HG03565 (cell line): ENCODE results near the gene TNFRSF19.
A peak's percentile ranks its signal among the peaks of the same experiment; 100 is the strongest.

ENCODE experiments used
- ATAC-seq: cut with Tn5 transposase; IDR thresholded peaks from one replicate; pipeline ENCODE4 v1.9.1; 2021; ENCODE audit warnings: mild to moderate bottlenecking, moderate library complexity; ENCODE audit not compliant: unreplicated experiment

The TNFRSF19 gene

DNA sequence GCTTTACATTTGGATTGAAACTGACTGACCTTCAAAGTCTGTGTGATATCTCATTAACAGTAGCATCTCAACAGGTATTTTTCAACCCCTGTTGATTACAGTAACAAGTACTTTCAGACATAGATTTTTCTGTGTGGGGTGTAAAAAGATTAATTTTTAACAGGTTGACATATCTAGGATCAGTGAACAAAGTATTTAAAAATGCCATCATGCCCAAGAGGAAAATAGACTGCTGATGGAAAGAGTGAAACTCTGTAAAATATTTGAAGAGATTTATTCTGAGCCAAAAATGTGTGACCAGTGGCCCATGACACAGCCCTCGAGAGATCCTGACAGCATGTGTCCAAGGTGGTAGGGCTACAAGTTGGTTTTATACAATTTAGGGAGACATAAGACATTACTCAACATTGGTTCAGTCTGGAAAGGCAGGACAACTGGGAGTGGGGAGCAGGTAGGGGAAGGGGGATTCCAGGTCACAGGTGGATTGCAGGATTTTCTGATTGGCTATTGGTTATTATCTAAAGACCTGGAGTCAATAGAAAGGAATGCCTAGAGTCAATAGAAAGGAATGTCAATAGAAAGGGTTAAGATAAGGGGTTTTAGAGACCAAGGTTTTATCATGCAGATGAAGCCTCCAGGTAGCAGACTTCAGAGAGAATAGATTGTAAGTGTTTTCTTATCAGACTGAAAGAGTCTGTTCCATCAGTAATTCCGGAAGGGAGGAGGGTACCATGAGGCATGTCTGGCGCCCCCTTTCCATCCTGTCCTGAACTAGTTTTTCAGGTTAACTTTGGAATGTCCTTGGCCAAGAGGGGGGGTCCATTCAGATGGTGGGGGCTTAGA, 29.1 kb downstream of the TNFRSF19 start:
- no peak for ATAC-seq

DNA sequence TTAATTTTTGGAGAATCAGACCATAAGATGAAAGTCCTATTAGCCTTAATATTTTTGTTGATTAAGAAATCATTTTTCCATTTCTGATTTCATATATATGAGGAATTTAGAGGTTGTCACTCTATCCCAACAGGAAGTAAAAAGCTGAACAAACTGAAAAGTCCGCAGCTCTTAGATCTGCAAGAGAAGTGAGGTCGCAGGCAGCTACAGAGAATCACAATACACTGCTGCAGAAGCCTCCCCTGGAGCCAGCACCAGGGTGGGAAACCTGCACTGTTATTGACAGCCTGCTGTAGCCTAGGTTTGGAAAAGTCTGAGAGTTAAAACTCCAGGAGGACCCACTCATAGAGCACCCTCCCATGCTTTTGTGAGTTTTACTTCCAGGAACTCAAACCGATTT, 29.9 kb downstream of the TNFRSF19 start:
- no peak for ATAC-seq

DNA sequence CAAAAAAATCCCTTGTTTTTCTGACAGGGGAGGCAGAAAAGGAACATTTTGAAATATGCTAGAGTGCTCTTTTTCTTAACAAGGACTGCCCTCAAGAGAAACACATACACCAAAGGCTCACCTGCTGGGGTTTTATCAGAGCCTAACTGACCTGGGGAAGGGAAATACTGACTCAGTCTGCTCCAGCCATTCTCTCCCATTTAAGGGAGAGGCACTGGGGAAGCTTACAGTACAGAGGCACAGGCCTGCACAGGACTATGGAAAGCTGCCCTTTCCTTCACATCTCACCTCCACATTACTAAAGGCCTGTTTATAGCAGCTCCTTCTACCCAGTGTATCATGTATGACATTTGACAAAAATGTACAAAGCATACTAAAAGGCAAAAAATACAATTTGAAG, 30.3 kb downstream of the TNFRSF19 start:
- no peak for ATAC-seq

DNA sequence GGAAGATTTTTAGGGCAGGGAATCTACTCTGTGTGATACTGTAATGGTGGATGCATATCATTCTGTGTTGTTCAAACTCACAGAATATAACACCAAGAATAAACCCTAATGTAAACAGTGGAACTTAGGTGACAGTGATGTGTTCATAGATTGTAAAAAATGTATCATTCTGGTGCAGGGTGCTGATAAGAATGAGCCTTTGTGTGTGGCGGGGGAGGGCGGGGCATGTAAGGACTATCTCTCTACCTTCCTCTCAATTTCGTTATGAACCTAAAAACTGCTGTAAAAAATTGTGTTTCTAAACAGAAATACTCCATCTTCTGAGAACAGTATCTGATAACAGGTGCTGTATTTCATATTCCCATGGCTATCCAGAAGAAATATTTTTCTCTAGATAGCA, 35.6 kb downstream of the TNFRSF19 start:
- ATAC-seq, result no peak

DNA sequence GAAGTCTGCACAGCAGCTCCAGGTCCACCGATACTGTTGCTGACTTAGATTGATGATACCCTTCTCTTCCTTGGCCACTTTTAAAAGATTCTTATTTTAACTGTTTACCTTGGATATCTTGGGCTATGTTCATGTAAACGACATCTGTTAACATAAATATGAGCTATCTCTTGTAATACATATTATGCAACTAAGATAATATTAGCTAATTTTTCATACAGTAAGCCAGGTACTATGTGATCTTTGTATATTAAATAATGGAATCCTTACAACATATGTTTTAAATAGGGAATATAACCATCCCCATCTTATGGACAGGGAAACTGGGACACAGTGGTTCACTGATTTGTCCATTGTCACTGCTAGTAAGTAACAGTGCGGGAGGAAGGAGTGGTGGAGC, 37.9 kb downstream of the TNFRSF19 start:
- no peak for ATAC-seq

DNA sequence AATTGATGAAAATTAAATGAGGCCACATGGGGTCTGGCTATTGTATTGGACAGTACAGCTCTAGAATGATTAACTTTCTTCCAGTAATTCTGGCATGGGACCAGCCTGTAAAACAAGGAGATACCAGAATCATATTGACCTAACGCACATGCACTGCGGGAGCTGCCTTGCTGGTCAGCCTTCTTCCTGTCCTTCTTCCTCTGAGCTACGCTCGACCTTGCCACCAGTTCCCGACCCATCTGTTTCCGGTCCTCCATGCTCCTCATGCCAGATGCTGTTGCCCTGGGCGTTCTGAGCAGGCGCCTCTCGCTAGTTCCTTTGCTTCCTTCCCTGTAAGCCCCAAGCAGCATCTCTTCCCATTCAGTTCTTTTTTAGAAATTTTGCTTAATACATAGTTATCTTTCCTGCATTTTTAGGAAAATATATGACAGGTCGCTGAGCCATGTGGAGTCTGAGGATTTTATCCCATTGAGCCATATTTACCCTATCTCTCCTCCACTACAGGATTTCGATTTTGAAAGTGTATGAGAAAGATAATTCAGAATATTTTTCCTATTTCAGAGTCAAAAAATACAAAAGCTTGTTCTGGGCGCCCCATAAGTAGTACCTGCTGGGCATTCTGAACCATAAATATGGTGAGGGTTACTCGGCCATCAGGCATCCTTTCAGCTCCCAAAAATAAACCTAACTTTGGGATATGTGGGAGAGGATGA, 38.6 kb downstream of the TNFRSF19 start:
- ATAC-seq, result no peak

DNA sequence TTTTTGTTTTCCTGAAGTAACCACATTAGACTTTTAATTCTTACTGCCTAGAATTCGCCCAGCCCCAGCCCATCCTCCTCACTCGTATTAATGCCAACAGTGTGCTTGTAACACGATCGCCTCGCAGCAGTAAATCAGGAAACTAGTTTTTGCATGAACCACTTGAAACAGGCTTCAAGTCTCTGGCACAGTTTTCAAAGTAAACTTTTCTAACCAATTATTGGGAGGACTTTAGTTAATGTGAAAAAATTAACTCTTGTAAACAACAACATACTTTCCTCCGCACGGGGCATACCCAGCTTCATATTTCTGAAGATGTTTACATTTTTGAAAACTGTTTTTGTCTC, 39.2 kb downstream of the TNFRSF19 start:
- no peak for ATAC-seq

DNA sequence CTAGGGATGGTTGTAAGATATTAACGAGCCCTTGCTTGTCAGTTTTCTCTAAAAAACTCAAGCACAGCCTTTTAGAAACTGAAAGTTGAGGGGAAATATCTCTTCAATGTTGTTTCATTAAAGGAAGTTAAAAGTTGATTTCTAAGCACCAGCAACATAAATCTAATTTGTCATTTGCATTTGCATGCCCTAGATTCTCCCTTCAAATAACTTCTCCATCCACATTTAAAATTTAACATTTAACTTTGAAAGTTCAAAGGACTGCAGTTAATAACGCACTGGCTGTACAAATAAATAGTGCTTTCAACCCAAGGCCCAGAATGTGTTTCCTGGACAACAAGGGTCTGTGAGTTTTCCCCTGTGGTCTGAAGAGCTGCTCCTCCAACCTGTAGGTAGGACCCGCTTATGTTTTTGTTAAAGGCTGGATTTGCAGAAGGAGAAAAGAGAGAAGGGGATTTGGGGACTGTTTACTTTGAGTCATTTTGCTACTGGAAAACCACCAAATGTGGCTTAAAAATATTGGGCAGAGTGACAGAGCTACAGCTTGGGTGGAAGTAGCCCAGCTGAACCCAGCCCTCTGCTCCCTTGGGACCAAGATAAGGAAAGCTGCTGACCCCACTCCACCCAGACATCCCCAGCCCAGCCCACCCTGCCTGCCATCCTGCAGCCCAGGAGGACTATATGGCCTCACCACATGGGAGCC, 39.8 kb downstream of the TNFRSF19 start:
- no peak for ATAC-seq

DNA sequence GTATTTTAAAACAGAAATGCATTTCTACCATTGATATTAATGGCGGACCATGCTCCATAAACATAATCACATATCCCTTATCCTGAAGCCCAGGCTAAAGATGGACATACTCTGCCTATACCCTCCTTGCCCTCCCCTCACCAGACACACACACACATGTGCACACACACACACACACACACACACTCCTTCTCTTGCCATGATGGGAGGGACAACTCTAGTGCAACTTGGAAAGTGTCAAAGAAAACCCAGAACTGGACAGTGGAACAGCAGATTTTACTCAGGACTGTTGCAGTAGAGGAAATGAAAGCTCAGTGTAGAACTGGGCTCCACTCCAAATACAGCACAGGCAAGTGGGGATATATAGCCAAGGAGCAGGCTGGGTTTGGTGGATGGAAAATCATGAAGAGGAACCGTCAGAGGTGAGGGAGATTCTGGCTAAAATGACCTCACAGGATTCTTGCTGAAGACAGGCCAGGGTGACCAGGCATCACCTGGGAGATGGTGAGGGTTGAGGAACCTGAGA, 40.8 kb downstream of the TNFRSF19 start:
- ATAC-seq, result no peak

DNA sequence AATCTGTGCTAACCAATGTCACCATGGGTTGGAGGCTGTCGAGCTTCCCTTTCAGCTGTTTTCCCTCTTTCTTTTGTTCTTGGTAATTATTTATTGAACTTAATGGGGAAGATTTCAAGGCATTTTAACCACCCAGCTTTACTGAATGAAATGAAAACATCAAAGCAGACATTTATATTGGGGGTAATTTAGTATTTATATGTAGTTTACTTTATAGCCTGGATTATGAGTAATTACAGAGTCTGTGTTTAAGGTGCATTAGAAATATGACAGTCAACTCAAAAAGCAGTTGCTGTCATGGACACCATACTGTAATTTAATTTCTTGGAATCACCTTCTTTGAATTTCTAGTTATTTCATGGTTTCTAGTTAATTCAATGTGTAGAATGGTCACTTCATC, 42.0 kb downstream of the TNFRSF19 start:
- ATAC-seq, result no peak

DNA sequence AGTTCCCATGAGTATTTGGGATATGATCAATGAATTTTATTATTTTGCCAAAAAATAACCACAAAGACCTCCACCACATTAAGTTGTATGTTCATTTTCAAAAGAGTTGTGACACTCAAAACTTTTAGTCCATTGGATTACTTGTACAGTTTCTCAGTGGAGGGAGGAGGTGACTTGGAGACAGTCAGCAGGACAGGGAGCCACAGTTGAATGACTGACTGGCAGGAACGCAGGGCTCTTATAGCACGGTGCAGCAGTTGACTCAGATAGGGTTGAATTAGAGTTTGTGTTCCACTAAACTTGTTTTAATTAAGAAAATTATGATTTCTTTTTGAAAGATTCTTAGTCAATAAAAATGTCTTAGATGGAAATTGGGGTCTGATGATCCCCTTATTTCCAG, 42.5 kb downstream of the TNFRSF19 start:
- no peak for ATAC-seq

DNA sequence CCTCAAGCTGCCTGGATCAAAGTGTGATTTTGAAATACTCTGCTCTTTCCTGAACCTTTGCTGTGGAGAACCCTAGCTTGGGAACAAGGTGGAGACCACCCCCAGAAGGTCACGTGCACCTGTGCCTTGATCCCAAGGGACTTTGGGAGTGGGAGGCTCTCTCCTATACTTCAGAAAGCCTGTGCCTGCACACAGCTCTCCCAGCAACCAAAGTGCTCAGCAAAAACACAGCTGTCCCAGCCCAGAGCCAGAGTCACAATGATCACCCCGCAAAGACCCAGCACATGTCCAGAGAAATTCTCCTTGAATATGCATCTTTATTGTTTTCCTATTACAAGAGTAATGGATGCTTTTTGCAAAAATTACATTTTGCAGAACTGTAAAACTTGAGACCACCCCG, 43.4 kb downstream of the TNFRSF19 start:
- ATAC-seq, result no peak

DNA sequence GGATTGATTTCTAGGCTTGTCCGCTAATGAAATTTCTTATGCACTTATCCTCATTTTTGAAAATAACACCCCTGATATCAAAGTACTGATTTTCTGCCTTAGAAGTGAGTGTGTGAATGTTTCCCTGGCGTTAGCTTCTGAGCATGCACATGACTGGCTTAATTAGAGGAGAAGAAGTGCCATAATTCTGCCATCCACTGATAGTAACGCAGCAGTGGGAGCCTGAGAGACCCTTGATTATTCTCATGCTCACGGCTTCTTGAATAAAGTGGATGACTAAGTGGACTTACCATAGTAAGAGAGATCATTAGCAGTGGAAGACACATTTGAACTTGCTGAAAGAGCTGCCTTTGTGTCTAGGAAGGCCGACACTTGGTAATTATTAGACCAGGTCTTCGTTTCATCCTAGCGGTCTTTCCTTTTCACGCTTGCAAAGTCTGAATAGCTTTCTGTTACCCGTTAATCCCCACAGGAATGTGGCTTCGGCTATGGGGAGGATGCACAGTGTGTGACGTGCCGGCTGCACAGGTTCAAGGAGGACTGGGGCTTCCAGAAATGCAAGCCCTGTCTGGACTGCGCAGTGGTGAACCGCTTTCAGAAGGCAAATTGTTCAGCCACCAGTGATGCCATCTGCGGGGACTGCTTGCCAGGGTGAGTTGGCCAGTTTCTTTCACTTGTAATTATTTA, 45.3 kb downstream of the TNFRSF19 start:
- ATAC-seq, result no peak

DNA sequence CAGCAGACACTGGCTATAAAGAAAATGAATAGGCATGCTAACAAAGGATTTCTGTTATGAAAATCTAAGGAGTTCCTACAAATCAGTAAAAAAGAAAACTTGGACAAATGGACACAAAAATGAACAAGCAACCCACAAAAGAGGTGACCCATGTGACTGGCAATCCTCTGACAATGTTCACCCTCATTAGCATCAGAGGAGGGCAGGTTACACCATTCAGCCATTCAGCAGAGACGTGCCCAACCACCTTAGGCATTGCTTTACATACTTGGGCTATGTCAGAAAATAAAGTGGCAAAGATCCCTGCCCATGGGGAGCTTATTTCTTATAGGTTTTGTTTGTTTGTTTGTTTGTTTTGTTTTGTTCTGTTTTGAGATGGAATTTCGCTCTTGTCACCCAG, 46.0 kb downstream of the TNFRSF19 start:
- ATAC-seq, result no peak

DNA sequence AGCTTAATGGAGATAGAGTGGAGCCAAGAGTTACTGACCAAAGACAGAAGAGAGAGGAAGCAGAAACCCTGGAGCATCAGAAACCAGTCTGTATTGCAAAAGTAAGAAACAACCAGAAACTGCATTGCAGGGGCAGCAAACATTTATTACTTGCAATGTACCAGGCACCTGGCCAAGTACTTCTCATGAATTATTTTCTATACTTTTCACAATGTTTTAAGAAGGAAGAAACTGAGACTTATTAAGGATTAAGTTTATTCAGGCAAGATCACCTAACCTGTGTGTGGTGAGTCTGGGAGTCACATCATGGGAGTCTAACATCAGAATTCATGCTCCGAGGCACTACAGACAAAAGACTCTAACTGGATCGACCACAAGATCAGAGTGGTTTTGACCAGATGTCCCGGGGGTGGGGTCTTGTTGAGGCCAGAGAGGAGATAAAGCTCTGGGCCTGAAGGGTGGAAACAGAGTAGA, 47.4 kb downstream of the TNFRSF19 start:
- ATAC-seq, result no peak

DNA sequence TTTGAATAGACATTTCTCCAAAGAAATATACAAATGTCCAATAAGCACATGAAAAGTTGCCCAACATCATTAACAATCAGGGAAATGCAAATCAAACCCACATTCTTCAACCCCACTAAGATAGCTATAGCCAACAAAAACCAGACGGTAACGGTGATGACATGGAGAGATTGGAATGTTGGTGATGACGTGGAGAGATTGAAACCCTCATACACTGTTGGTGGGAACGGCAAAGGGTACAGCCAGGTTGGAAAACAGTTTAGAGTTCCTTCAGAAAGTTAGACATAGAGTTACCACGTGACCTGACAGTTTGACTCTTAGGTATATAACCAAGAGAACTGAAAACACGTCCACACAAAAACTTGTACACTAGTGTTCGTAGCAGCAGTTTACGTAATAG, 48.1 kb downstream of the TNFRSF19 start:
- no peak for ATAC-seq

DNA sequence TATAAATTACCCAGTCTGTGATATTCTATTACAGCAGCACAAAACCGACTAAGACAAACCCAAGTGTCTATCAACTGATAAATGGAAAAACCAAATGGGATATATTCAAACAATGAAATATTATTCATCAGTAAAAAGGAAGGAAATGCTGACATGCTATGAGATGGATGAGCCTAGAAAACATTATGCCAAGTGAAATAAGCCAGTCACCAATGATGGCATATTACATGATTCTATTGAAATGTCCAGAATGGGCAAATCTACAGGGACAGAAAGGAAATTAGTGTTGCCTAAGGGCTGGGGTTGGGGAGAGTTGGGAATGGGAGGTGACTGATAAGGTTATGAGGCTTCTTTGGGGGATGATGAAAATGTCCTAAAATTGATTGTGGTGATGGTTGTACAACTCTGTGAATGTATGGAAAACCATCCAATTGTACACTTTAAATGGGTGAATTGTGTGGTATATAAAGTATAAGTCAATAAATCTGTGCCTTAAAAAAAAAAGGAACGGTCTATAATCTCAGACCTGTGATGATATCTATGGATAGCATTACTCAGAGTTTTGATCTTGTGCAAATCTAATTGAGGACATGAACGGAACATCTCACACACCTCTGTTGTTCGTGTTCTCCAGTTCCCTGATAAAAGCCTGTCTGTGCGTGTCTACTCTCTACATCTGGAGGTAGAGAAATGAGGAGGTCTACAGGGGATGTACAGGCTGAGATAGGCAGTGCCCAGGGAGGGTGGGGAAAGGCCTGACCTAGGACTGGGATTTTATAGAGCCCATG, 49.0 kb downstream of the TNFRSF19 start:
- no peak for ATAC-seq

DNA sequence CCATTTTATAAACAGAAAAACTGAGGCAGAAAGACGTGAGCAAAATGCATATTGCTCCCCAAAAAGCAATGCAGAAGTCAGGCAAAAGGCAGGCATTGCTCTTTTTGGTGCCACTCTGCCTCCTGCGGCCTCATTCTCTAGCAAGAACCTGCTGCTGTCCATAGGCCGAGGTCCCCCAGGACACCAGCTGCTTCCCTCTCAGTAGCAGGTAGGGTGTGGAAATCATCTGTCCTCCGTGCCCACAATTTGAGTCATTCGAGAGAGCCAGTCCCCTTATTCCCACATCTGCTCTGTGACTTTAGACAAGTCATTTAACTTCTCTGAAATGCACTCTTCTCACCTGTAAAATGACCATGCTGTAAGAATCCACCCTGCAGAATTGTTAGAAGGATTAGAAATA, 50.0 kb downstream of the TNFRSF19 start:
- ATAC-seq, result no peak

DNA sequence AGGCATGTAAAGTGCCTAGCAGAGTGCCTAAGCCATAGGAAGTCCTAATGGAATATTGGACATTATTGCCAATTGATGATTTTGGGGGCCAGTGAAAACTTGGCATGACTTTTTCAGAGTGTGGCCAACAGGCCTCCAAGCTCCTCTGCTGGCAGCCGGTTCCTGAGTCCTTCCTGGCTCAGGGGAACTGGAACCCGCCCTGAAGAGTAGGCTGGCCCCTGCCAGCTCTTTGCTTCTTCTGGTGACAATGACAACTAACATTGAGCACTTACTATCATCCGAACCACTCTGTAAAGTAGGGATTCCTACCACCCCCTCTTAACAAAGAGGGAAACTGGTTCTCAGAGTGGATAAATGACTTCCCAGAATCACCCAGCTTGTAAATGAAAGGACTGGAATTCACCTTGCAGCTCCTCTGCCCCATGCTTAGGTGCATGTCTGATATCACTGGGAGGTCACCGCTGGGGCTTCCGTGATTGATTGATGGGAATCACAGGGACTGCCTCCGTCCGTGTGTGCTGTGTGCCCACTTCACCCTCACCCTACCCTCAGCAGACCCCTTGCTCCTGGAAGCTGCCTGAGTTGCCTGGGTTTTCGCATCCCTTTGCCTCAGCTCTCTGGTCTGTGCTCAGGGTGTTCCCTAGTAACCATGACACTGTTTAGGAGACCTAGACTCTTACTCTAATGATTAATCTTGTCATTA, 50.6 kb downstream of the TNFRSF19 start:
- ATAC-seq, result no peak

DNA sequence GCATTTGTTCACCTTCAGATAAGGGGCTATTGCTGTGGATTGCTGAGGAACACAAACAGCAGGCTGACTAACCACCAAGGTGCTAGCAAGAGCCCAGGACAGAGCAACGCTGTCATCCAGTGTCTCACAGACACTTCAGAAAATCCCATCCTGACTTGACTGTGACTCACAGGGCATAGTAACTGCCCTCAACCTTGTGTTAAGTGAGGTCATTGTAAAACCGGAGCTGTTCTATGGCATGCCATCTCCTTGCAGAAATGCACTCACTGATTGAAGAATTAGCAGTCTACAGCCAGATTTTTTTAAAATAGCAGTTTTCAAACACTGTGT, 51.1 kb downstream of the TNFRSF19 start:
- peak; percentile 59 for ATAC-seq
